ENCODE measurements around the gene MMP13. TPM values are rescaled to one million over a fixed set of nuclear protein-coding genes. Genes with fewer than 3 reads are reported as not detected.

The MMP13 gene
- total and polyA plus RNA-seq, 8 donors = 0.09 to 0.12 TPM; not detected in 6

Other genes starting within 250 kb of the MMP13 start
- under 1 TPM in 1 of 6 donors, not detected in 5; 0.09 TPM for gene MMP27, start 250.0 kb downstream of the MMP13 start, total RNA-seq
- not detected for gene MMP27, start 250.0 kb downstream of the MMP13 start, polyA plus RNA-seq
- gene MMP8, start 230.8 kb downstream of the MMP13 start, total RNA-seq = under 1 TPM in 1 of 6 donors, not detected in 5; 0.15 TPM
- gene MMP8, start 230.8 kb downstream of the MMP13 start, polyA plus RNA-seq = under 1 TPM; 0.05 to 0.08 TPM
- 1 to 10 TPM in 1 of 6 donors, under 1 TPM in 5; 0.09 to 2.9 (median 0.24) TPM for gene MMP10, start 175.1 kb downstream of the MMP13 start, total RNA-seq
- under 1 TPM in 1 of 2 donors, not detected in 1; 0.40 TPM for gene MMP10, start 175.1 kb downstream of the MMP13 start, polyA plus RNA-seq
- 1 to 10 TPM in 1 of 6 donors, under 1 TPM in 5; 0.20 to 1.4 (median 0.52) TPM for gene MMP1, start 157.6 kb downstream of the MMP13 start, total RNA-seq
- gene MMP1, start 157.6 kb downstream of the MMP13 start, polyA plus RNA-seq = 1 to 10 TPM in 1 of 2 donors, not detected in 1; 1.7 TPM
- gene MMP3, start 112.1 kb downstream of the MMP13 start, total RNA-seq = under 1 TPM in 1 of 6 donors, not detected in 5; 0.16 TPM
- under 1 TPM in 1 of 2 donors, not detected in 1; 0.05 TPM for gene MMP3, start 112.1 kb downstream of the MMP13 start, polyA plus RNA-seq
- gene MMP12, start 80.8 kb downstream of the MMP13 start, total RNA-seq = under 1 TPM in 2 of 6 donors, not detected in 4; 0.12 to 0.19 TPM
- not detected for gene MMP12, start 80.8 kb downstream of the MMP13 start, polyA plus RNA-seq
- gene DCUN1D5, start 136.4 kb upstream of the MMP13 start, total RNA-seq = 1 to 10 TPM; 6.7 to 9.9 (median 9.4) TPM
- 1 to 10 TPM; 5.8 to 8.1 TPM for gene DCUN1D5, start 136.4 kb upstream of the MMP13 start, polyA plus RNA-seq
- gene DYNC2H1, start 153.7 kb upstream of the MMP13 start, total RNA-seq = 10 to 100 TPM in 2 of 6 donors, 1 to 10 TPM in 4; 6.6 to 11.0 (median 7.8) TPM
- 10 to 100 TPM in 1 of 2 donors, 1 to 10 TPM in 1; 8.8 to 15.2 TPM for gene DYNC2H1, start 153.7 kb upstream of the MMP13 start, polyA plus RNA-seq

Measured in pancreas (tissue), 8 donors.